ENCODE data around the gene USF3.
"Not testable (repeated sequence)": the region's sequence is repeated elsewhere in the genome, so short reads cannot be mapped to it uniquely, and the experiment has no call there.

USF3 gene

DNA sequence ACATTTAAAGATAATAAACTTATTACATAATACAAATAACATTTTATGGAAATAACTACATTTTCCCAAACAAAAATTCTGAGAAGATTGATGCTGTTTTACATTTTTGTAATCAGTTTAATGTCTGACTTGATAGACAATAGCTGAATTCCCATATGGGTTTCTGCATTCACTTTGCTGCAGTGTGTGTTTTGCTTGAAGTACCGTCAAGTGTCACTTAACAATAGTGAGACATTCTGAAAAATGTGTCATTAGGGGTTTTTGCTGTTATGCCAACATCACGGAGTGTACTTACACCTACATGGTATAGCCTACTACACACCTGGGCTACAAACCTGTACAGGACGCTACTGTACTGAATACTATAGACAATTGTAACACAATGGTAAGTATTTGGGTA is 57.5 kb downstream of the USF3 start:
- DNase-seq (ENCODE audit: low read depth, low spot score), result no peak
- ChIA-PET POLR2A (no interaction called here), CTCF (no interaction called here)
- no peak overlapping the region for H3K4me3 ChIP-seq (ENCODE audit: low read depth, low read length)
- TF ChIP-seq, protein P1, sequence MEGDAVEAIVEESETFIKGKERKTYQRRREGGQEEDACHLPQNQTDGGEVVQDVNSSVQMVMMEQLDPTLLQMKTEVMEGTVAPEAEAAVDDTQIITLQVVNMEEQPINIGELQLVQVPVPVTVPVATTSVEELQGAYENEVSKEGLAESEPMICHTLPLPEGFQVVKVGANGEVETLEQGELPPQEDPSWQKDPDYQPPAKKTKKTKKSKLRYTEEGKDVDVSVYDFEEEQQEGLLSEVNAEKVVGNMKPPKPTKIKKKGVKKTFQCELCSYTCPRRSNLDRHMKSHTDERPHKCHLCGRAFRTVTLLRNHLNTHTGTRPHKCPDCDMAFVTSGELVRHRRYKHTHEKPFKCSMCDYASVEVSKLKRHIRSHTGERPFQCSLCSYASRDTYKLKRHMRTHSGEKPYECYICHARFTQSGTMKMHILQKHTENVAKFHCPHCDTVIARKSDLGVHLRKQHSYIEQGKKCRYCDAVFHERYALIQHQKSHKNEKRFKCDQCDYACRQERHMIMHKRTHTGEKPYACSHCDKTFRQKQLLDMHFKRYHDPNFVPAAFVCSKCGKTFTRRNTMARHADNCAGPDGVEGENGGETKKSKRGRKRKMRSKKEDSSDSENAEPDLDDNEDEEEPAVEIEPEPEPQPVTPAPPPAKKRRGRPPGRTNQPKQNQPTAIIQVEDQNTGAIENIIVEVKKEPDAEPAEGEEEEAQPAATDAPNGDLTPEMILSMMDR (IDR thresholded peaks at IDR 0.05; ENCODE audit: insufficient read depth, low read length, missing control alignments), result no peak

DNA sequence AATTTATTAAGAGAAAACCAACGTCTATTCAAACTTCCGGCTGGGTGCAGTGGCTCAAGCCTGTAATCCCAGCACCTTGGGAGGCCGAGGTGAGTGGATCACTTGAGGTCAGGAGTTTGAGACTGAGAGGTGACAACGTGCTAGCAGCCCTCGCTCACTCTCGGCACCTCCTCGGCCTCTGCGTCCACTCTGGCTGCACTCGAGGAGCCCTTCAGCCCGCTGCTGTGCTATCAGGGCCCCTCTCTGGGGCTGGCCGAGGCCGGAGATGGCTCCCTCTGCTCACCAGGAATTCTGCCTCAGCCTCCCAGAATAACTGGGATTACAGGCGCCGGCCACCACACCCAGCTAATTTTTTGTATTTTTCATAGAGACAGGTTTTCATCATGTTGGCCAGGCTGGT is 58.7 kb downstream of the USF3 start:
- DNase-seq (ENCODE audit: low read depth, low spot score), result no peak

DNA sequence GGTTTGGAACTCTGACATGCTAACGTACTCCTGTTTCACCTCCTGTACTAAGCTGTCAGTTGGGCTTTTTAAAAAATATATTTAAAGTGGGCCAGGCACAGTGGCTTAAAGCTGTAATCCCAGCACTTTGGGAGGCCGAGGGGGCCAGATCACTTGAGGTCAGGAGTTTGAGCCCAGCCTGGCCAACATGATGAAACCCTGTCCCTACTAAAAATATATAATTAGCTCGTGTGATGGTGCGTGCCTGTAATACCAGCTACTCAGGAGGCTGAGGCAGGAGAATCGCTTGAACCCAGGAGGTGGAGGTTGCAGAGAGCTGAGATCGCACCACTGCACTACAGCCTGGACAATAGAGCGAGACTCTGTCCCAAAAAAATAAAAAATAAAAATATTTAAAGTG is 60.4 kb downstream of the USF3 start:
- POLR2A ChIA-PET, result not testable (repeated sequence)
- CTCF ChIA-PET, result interaction anchor here (1.0 to 1.5 kb wide), 2 partner anchors 142 to 348 kb away, joined by 3 to 6 read pairs; no protein-coding TSS in a partner anchor

More for the DNA sequence above, 58.7 kb downstream of the USF3 start:
- TF ChIP-seq, protein P1 (IDR thresholded peaks at IDR 0.05; ENCODE audit: insufficient read depth, low read length, missing control alignments), result no peak
- ChIA-PET POLR2A (no interaction called here), CTCF (no interaction called here)
- H3K4me3 ChIP-seq (ENCODE audit: low read depth, low read length), result no peak overlapping the region

DNA sequence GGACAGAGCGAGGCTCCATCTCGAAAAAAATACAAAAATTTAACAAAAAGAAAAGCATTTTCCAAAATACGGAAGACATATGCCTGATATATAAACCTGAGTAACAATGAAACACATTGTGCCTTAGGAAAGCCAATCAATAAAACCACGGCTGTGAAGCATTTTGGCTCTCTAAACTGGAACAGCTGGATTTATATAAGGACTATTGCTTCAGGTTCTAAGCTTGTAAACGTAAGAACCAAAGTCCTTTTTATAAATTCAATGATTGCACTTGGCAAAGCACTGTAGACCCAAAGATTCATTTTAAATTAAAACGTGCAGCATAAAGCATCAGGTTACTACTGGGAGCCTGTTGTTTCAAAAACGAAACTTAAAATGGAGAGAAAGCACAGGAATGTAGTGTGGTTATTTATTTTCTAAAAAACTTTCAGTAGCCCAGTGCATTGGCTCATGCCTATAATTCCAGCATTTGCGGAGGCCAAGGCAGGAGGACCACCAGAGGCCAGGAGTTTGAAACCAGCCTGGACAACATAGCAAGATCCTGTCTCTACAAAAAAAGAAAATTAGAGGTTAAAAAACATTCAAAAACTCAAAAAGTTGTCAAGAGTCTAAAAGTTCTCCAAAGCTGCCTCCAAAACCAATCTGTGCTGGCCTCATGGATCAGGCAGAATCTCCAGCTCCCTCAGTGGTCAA is 61.5 kb downstream of the USF3 start:
- POLR2A ChIA-PET, result no interaction called here
- DNase-seq (ENCODE audit: low read depth, low spot score), result no peak
- CTCF ChIA-PET, result no interaction called here
- TF ChIP-seq, protein P1 (IDR thresholded peaks at IDR 0.05; ENCODE audit: insufficient read depth, low read length, missing control alignments), result no peak
- no peak overlapping the region for H3K4me3 ChIP-seq (ENCODE audit: low read depth, low read length)

More for the DNA sequence above, 60.4 kb downstream of the USF3 start:
- DNase-seq (ENCODE audit: low read depth, low spot score); H3K4me3 ChIP-seq (ENCODE audit: low read depth, low read length): not testable (repeated sequence)

DNA sequence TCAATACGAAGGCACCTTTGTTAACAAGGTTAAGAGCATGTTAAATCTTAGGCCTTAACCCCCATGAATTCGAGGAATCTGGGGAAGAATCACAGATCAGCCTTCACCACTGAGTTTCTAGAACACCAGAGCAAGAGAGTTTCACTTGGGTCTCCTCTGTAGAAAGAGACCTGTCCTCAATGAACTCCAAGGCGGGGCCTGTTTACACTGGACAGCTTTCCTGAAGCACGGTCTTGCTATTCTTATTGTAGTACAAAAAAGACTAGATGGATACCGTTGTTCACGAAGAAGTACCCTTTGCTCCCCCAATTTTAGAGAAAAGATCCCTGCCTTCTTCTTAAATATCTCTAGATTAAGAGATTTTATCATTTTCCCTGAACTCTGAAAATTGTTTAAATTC is 64.9 kb downstream of the USF3 start:
- ChIA-PET CTCF (interaction anchor here (1.1 to 8.3 kb wide), 2 partner anchors 9 to 134 kb away, joined by 4 to 74 read pairs; no protein-coding TSS in a partner anchor), POLR2A (no interaction called here)
- no peak for DNase-seq (ENCODE audit: low read depth, low spot score)
- no peak overlapping the region for H3K4me3 ChIP-seq (ENCODE audit: low read depth, low read length)
- TF ChIP-seq, protein P1 (IDR thresholded peaks at IDR 0.05; ENCODE audit: insufficient read depth, low read length, missing control alignments), result no peak

DNA sequence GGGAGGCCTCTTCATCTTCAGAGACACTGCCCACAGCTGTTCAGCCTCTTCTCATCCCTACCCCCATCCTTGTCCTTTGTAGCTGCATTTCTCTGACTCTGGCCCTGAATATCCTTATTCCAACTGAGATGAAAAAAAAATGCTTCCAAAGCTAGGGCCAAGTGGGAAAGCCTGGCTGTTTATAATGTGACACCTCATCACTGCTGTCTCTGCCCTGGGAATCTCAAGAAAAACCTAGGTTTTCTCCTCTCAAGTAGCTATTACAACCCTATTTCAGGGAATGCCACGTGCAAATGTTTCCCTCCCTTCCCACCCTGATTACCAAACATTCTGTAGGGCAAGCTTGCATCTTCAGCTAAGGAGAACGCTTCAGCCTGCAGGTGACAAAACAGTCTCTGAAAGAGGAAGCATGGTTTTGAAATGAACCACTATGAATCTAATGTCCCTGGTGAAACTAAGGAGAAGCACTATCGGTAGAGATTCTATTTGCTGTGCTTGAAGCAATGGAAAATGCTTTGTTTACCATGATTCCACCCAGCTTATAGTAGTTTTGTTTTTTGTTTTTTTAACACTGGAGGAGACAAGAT is 65.4 kb downstream of the USF3 start:
- DNase-seq (ENCODE audit: low read depth, low spot score), result no peak
- POLR2A ChIA-PET, result no interaction called here
- H3K4me3 ChIP-seq (ENCODE audit: low read depth, low read length), result no peak overlapping the region
- TF ChIP-seq, protein P1 (IDR thresholded peaks at IDR 0.05; ENCODE audit: insufficient read depth, low read length, missing control alignments), result no peak
- CTCF ChIA-PET, result interaction anchor here (1.1 to 8.7 kb wide), 5 partner anchors 9 to 138 kb away, joined by 3 to 74 read pairs (median 4); partner anchors contain the start of genes ATP6V1A and NAA50

Data from AG04449 (cell line).